ENCODE measurements around the gene ID1. TPM values are rescaled to one million over a fixed set of nuclear protein-coding genes. Genes with fewer than 3 reads are reported as not detected.
A peak's percentile ranks its signal among the peaks of the same experiment; 100 is the strongest.

ID1 gene
- polyA plus RNA-seq, 2 of the 4 experiments (the other 2 are of a cell fraction), result 237 to 432 TPM

- FAIRE-seq, result no peak
- POLR2A ChIA-PET, result interaction anchor here (0.8 to 8.1 kb wide), 6 partner anchors 9 to 40 kb away, joined by 4 to 265 read pairs (median 142); no protein-coding TSS in a partner anchor
- no peak overlapping the region for H3K4me3 ChIP-seq
Measured at GRCh38 chr20:31602431-31602778, 2.7 kb upstream of the ID1 start.

GRCh38 chr20:31602779-31603441 is 2.2 kb upstream of the ID1 start:
- FAIRE-seq (no peak), DNase-seq (ENCODE audit: low read depth in 1 of 2, low spot score in 1 of 2) (peak; percentile 73 to 83), ATAC-seq (peak; percentile 9 to 12; a peak in 4 of 6 replicates)
- Histone ChIP-seq H3K9me3 (no peaks in the 10 kb centered on the region), H3K4me1 (peaks cover 31% of the 10 kb centered on the region), H3K4me3 (no peak overlapping the region), H3K4me2 (peak overlapping the region; percentile 94), H3K27ac (peak overlapping the region; percentile 97 to 98)
- POLR2A ChIA-PET, result interaction anchor here (0.8 to 8.1 kb wide), 6 partner anchors 10 to 41 kb away, joined by 4 to 265 read pairs (median 142); no protein-coding TSS in a partner anchor
- CTCF ChIA-PET, result interaction anchor here (0.7 to 25.0 kb wide), 9 partner anchors 7 to 121 kb away, joined by 3 to 966 read pairs (median 13); a partner anchor contains a TSS
- 41% methylated on average over 17 of the region's 17 CpGs for WGBS (ENCODE audit: missing lambda C conversion rate)
- TF ChIP-seq RAD21 (conservative IDR thresholded peaks at IDR 0.05 in 1 of 2, IDR thresholded peaks at IDR 0.05 in 1 of 2) (no peak), POLR2AphosphoS2 (conservative IDR thresholded peaks at IDR 0.05; ENCODE audit: low read length) (no peak), HEYL (CRISPR knock-in tag; IDR thresholded peaks at IDR 0.05) (peak; percentile 71; the same call in 1 of the 2 replicates), USF2 (IDR thresholded peaks at IDR 0.05) (no peak), TFCP2L1 (CRISPR knock-in tag; IDR thresholded peaks at IDR 0.05) (0 out of 2 replicates have a peak, but pooled peaks have one; percentile 11), FOSB (CRISPR knock-in tag; IDR thresholded peaks at IDR 0.05) (peak; percentile 34; the same call in 1 of the 2 replicates), CHD4 (IDR thresholded peaks at IDR 0.05; ENCODE audit: borderline replicate concordance) (no peak), JUNB (IDR thresholded peaks at IDR 0.05) (no peak), PBX3 (IDR thresholded peaks at IDR 0.05) (no peak), HOXB5 (CRISPR knock-in tag; IDR thresholded peaks at IDR 0.05) (peak; percentile 77), TP53 (CRISPR knock-in tag; IDR thresholded peaks at IDR 0.05) (0 out of 2 replicates have a peak, but pooled peaks have one; percentile 13), EP300 (IDR thresholded peaks at IDR 0.05) (no peak), MAX (IDR thresholded peaks at IDR 0.05) (peak; percentile 59; the same call in 1 of the 2 replicates), KDM5A (IDR thresholded peaks at IDR 0.05) (no peak), NR3C1 (IDR thresholded peaks at IDR 0.05) (no peak), ESRRA (IDR thresholded peaks at IDR 0.05; ENCODE audit: borderline replicate concordance, low read length) (no peak), RCOR1 (IDR thresholded peaks at IDR 0.05; ENCODE audit: low read depth, low read length) (no peak), ZC3H11A (IDR thresholded peaks at IDR 0.05) (no peak), FOXS1 (CRISPR knock-in tag; IDR thresholded peaks at IDR 0.05) (peak; percentile 56; the same call in 1 of the 2 replicates), POLR2A (IDR thresholded peaks at IDR 0.05; ENCODE audit: low read length) (no peak)

More at GRCh38 chr20:31602431-31602778, 2.7 kb upstream of the ID1 start:
- TF ChIP-seq HMGXB4 (CRISPR knock-in tag; IDR thresholded peaks at IDR 0.05; ENCODE audit: borderline replicate concordance) (no peak), CBX2 (IDR thresholded peaks at IDR 0.05; ENCODE audit: borderline replicate concordance, low read depth) (no peak), KDM1A (IDR thresholded peaks at IDR 0.05; ENCODE audit: low read depth) (no peak), EP300 (IDR thresholded peaks at IDR 0.05) (no peak), EHF (CRISPR knock-in tag; IDR thresholded peaks at IDR 0.05) (no peak; the same call in 1 of the 2 replicates), SMC3 (IDR thresholded peaks at IDR 0.05) (no peak), BCL3 (IDR thresholded peaks at IDR 0.05) (no peak), GATA3 (IDR thresholded peaks at IDR 0.05; ENCODE audit: borderline replicate concordance) (no peak), MYC (IDR thresholded peaks at IDR 0.05; ENCODE audit: borderline replicate concordance, low read length) (no peak), HES2 (IDR thresholded peaks at IDR 0.05) (no peak), HDAC2 (IDR thresholded peaks at IDR 0.05) (no peak), RCOR1 (IDR thresholded peaks at IDR 0.05; ENCODE audit: low read depth, low read length) (no peak), CHD4 (IDR thresholded peaks at IDR 0.05; ENCODE audit: borderline replicate concordance) (no peak), JUNB (IDR thresholded peaks at IDR 0.05) (no peak), HOXB13 (CRISPR knock-in tag; IDR thresholded peaks at IDR 0.05; ENCODE audit: low read depth) (no peak)
- H3K9me3 ChIP-seq, result no peaks in the 10 kb centered on the region
- peak overlapping the region; percentile 94 for H3K4me2 ChIP-seq
- WGBS (ENCODE audit: missing lambda C conversion rate), result 35% methylated on average over 4 of the region's 4 CpGs
- DNase-seq (ENCODE audit: low read depth in 1 of 2, low spot score in 1 of 2) (no peak), ATAC-seq (no peak)
- peaks cover 29% of the 10 kb centered on the region for H3K4me1 ChIP-seq
- H3K27ac ChIP-seq, result peak overlapping the region; percentile 97 to 98
- CTCF ChIA-PET, result interaction anchor here (1.5 to 25.0 kb wide), 6 partner anchors 7 to 48 kb away, joined by 3 to 966 read pairs (median 38); a partner anchor contains a TSS

All from A549 (cell line).